Fibroblast of skin of abdomen (primary cell): ENCODE data around the gene KNL1.
"Not testable (repeated sequence)": the region's sequence is repeated elsewhere in the genome, so short reads cannot be mapped to it uniquely, and the experiment has no call there.

Experiments
- DNase-seq: peaks from one replicate; pipeline ENCODE4 v3.0.0-alpha.2; 2013

The KNL1 gene

DNA sequence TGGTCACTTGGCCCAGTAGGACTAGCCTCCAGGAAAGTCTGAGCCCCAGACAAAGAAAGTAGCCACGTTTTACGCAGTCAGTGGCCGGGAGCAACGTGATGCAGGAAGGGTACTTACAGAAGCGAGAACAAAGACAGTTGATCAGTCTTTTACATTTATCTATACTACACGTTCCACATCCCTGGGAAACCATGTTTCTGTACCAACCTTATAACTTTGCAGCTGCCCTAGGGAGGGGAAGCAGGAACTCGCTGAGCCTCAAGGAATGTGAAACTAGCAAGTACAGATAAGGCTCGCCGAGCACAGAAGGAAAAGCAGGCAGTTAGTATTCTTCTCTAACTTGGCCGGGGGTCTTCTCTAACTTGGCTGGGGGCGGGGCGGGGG, 3.4 kb upstream of the KNL1 start:
- DNase-seq = no peak

DNA sequence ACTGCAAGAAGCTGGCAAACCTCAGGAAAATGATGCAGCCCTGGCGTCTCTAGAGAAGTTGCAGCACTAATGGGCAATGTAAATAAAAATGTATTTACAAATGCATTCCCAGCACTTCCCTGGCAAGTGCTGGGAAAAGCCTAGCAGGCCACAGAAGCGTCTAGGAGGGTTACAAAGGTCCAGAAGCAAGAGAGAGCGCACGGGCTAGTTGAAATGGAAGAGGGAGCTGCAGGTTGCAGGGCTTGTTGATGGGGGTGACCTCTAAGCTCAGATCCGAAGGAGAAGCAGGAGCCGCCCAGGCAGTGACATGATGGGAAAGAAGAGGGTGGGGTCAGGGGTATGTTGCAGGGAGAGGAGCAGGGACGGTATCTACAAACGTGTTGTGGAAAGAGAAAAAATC, 2.7 kb upstream of the KNL1 start:
- no peak for DNase-seq

DNA sequence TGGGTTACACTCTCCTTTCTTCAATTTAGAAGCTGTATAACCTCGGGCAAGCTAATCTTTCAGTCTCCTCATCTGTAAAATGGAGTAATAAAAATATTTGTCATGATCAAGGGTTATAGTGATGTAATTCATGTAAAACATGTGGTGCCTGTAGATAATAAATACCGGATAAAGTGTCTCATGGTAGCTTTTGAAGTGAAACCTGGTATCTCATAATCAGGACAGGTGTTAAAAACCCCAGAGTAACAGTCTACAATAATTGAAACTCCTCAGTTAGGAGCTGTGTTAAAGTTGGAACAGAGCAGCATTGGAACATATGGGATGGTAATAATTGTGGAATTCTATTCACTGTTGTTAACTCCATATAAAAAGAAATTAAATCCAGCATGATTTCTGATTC, 884 bp upstream of the KNL1 start:
- no peak for DNase-seq

DNA sequence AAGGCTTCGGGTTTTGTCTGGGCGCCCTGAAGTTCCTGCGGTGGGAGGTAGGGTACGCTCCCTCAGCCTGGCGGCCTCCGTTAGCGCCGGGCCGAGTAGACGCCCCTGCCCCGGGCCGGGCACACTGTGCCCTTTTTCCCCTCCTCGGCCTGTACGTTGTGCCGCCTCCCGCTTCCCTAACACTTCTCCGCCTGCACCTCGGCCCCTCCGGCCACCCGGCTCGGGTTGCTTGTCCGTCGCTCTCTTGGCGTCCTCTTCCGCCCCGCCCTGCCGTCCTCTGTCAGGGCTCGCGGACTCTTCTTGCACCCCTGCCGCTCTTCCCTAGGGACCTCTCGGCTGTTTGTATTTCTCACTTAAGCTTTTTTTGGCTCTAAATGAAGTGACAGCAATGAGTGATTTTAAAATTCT, 384 bp downstream of the KNL1 start:
- no peak for DNase-seq

DNA sequence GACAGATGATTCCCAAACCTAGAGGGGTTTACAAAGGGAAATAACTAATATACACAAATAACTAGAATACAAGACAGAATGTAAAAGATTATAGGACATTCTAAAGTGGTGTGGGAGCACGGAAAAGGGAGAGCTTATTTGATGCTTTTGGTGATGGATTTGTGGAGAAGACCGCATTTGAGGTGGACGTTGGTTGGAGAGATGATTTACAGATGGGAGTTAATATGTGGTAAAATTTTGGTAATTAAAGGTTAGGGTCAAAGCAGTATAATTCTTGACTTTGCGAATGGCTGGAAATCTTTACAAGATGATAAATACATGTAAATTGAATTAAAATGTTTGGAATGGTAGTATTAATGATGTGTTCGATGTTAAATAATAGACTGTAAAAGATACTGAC, 1.2 kb downstream of the KNL1 start:
- no peak for DNase-seq

DNA sequence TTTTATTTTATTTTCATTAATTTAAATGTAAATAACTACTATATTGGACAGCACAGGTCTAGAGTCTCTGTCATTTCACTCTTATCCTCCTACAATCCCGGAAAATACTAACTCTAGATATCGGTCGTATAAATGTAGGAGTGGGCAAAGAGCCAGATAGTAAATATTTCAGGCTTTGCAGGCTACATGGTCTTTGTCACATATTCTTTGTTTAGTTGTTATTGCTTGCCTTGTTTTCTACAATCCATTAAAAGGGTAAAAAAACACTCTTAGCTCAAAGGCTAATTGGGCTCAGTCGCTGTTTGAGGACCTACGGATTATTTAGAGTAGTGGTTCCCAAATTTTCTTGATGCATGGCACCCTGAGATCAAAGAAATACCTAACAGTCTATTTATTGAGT, 1.7 kb downstream of the KNL1 start:
- DNase-seq = no peak

DNA sequence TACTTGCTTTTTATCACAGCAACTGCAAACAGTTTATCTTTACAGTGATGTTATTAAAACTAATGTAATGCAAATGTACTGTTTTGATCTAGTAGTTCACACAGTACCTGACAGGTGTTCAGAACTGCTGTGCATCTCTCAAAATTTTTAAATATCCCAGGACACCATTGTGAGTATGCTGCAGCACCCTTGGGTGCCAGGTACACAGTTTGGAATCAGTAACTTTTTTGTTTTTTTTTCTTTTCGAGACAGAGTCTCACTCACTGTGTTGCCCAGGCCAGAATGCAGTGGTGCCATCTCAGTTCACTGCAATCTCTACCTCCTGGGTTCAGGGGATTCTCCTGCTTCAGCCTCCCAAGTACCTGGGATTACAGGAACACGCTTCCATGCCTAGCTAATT, 3.0 kb downstream of the KNL1 start:
- DNase-seq = no peak

DNA sequence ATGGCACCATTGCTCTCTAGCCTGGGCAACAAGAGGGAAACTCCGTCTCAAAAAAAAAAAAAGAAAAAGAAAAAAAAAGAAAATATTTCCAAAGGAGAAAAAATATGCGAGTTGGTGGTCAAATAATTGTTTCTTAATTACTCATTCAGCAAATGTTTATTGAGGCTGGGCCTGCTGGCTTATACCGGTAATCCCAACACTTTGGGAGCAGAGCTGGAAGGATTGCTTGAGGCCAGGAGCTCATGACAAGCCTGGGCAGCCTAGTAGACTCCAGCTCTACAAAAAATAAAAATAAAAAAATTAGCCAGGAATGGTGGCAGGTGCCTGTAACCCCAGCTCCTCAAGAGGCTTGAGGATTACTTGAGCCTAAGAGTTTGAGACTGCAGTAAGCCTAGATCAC, 4.1 kb downstream of the KNL1 start:
- peak; percentile 21 for DNase-seq

DNA sequence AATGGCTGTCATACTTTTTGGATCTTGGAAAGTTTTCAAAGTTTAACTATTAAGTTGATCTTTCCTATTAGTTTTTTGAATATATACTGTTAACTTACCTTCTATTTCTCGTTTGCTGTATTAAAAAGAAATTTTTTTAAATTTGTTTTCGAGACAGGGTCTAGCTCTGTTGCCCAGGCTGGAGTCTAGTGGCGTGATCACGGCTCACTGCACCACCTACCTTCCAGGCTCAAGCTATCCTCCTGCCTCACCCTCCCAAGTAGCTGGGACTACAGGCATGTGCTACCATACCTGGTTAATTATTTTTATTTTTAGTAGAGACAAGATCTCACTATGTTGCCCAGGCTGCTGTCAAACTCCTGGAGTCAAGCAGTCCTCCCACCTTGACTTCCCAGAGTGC, 4.6 kb downstream of the KNL1 start:
- no peak for DNase-seq

DNA sequence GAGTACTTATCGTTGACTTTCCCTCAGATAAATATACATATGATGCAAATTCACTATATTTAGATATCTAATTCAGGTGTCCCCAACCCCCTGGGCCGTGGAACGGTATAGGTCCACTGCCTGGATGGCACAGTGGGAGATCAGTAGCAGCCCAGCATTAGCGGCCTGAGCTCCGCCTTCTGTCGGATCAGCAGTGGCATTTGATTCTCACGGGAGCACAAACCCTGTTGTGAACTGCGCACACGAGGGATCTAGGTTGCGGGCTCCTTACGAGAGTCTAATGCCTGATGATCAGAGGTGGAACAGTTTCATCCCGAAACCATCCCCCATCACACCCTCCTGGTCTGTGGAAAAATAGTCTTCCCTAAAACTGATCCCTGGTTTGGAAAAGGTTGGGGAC, 6.9 kb downstream of the KNL1 start:
- no peak for DNase-seq

DNA sequence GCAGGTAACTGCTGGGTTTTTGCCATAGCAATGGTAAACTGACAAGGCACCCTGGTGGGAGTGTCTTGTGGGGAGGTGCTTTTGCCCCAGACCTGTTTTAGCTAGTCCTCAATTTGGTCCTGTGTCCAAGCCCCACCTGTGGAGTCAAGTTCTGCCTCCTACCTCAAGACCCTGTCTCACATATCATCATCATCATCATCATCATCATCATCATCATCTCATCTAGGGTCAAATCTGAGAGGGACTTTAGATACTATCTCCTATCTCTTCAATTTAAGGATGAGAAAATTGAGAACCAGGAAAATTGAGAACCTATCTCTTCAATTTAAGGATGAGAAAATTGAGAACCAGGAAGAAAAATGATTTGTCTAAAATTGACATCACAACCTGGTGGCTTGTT, 9.9 kb downstream of the KNL1 start:
- no peak for DNase-seq

DNA sequence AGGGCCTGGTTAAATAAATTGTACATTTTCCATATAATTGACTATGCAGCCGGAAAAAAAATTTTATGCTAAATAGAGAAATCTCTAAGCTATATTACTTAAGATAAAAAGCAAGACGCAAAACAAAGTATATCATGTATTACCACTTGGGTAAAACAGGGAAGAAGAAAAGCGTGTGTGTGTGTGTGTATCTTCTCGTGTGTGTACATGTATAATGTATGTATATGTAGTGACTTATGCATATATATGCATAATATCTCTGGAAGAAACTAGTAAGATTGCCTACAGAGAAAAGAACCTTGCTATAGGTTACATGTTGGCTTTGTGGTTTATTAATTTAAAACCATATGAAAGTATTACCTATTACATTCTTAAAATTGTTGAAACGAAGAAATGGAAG, 19.0 kb downstream of the KNL1 start:
- no peak for DNase-seq

DNA sequence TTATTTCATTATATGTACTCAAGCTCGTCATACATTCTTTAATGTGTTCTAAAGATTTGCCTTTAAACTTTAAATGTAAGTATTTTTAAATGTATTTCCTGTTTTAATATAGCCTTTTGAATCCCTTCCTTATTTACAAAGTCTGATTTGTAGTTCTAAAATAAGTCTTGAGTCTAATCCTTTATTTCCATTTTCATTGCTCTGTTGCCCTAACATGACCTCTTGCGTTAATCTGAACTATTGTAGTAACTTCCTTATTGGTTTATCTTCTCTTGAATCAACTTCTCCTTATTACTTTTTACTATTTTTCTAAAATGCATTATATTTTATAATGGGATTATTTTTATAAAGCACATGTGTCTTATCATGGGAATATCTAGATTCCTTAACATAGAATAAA, 24.0 kb downstream of the KNL1 start:
- DNase-seq = no peak

DNA sequence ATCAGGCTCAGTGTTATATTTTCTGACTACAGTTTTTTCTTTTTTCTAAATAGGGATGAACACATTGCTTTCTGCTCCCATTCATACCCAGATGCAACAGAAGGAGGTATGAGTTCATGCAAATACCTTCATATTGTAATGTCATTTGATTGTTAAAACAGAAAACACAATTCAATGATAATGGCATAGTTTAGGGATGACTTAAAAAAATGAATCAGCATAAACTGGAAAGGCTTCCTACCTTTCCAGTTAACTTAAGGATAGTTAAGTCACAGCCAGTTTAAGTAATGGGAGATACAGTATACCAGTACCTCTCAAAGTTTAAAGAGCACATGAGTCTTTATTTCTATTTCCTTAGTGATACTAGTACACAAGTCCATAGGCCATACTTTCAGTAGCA, 24.9 kb downstream of the KNL1 start:
- no peak for DNase-seq

DNA sequence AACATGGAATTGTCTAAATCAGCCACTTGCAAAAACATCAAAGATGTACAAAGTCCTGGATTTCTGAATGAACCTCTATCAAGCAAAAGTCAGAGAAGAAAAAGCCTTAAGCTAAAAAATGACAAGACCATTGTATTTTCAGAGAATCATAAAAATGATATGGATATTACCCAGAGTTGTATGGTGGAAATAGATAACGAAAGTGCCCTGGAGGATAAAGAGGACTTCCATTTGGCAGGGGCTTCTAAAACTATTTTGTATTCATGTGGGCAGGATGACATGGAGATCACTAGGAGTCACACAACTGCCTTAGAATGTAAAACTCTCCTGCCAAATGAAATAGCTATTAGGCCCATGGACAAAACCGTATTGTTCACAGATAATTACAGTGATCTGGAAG, 29.3 kb downstream of the KNL1 start:
- no peak for DNase-seq

DNA sequence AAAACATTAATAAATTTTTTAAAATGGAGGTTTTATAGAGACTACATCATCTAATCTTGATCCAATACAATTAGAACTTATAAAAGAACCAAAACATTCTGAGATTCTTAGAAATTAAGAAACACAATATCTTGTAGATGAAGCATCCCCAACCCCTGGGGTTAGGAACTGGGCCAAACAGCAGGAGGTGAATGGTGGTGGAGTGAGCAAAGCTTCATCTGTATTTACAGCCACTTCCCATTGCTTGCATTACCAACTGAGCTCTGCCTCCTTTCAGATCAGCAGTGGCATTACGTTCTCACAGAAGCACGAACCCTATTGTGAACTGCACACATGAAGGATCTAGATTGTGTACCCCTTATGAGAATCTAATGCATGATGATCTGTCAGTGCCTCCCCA, 36.3 kb downstream of the KNL1 start:
- DNase-seq = no peak

DNA sequence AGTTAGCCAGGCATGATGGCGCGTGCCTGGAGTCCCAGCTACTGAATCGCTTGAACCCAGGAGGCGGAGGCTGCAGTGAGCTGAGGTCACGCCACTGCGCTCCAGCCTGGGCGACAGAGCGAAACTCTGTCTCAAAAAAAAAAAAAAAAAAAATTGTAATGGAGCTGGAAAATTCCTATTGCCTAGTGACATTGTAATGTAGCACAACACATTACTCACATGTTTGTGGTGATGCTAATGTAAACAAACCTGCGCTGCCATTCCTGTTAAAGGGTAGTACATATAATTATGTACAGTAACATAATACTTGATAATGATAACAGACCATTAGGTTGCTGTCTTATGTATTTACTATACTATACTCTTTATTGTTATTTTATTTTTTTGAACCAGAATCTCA, 39.1 kb downstream of the KNL1 start:
- DNase-seq = peak; percentile 3

DNA sequence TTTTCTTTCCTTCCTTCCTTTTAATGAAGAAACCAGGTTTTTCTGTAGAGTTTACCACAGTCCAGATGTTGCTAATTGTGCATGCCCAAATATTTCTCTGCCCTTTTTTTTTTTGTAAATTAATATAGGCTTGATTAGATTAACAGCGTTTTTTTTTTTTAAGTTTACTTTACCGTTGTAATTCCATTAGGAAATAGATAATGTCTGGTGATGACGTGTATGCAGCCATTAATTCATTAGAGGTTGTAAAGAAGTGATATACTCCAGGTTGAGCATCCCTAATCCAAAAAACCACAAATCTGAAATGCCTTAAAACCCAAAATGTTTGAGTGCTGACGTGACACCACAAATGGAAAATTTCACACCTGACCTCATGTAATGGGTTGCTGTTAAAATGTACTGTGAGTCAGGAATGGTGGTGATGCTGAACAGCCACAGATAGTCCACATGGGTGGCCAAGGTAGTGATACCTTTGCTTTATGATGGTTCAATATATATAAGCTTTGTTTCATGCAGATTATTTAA, 43.2 kb downstream of the KNL1 start:
- peak; percentile 11 for DNase-seq

DNA sequence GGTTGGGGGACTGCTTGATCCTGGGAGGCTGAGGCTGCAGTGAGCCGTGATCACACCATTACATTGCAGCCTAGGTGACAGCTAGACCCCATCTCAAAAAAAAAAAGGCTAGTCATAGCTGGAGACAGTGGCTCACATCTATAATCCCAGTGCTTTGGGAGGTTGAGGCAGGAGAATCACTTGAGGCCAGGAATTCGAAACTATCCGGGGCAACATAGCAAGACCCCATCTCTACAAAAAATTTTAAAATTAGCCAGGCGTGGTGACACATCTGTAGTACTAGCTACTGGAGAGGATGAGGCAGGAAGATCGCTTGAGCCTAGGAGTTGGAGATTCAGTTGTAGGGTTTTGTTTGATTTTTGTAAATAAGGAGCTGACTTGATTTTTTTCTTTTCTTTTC, 45.6 kb downstream of the KNL1 start:
- DNase-seq = no peak

DNA sequence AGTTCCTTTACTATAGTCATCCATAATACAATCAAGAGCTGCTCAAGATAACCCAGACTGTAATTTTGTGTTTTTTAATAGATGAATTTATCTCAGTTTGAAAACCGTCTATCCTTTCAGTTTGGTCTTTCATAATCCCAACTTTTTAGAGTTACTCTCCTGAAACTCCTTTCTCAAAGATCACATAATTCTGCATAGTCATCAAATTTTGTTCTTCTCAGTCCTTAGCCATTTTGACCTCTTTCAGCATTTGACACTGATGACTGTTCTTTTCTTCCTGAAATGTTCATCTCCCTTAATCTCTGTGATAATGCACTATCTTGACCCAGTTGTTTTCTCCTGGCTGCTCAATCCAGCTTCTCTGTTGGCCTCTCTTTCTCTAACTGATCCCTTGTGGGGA, 53.5 kb downstream of the KNL1 start:
- no peak for DNase-seq

DNA sequence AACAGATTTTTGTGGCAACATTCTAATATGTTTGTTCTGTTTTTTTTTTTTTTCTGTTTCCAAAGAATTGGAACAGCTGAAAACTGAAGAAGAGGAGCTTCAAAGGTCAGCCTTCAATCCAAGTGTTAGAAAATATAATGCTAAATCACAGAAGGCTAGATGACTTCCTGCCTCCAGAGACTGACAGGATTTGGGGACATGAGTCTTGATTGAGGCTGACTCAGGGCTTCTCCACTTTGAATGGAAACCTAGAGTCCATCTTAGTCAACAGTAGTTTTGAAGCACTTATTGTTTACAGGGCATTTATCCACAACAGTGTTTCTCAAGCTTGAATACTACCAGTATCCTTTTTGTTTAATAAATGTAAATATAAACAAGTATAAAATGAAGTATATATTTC, 56.4 kb downstream of the KNL1 start:
- no peak for DNase-seq

DNA sequence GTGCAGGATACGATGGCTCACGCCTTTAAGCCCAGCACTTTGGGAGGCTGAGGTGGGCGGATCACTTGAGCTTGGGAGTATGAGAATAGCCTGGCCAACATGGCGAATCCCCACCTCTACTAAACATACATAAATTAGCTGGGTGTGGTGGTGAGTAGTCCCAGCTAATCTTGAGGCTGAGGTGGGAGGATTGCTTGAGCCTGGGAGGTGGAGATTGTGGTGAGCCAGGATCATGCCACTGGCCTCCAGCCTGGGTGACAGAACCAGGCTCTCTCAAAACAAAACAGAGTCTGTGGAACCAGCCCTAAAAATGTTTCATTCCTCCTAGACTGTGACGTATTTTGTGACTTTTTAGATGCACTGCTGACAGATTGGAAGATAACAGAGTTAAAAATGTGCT, 66.6 kb downstream of the KNL1 start:
- no peak for DNase-seq

DNA sequence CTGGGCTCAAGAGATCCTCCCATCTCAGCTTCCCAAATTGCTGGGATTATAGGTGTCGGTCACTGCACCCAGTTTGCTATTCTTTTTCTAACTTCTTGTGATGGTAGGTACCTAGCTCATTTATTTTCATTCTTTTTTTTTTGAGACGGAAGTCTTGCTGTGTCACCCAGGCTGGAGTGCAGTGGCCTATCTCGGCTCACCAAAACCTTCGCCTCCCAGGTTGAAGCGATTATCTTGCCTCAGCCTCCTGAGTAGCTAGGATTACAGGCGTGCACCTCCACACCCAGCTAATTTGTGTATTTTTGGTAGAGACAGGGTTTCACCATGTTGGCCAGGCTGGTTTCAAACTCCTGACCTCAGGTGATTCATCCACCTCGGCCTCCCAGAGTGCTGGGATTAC, 70.9 kb downstream of the KNL1 start:
- DNase-seq = no peak

DNA sequence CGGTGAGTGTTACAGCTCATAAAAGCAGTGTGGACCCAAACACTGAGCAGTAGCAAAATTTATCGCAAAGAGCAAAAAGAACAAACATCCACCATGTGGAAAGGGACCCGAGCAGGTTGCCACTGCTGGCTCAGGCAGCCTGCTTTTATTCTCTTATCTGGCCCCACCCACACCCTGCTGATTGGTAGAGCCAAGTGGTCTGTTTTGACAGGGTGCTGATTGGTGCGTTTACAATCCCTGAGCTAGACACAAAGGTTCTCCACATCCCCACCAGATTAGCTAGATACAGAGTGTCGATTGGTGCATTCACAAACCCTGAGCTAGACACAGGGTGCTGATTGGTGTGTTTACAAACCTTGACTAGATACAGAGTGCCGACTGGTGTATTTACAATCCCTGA, 82.2 kb downstream of the KNL1 start:
- DNase-seq = not testable (repeated sequence)

DNA sequence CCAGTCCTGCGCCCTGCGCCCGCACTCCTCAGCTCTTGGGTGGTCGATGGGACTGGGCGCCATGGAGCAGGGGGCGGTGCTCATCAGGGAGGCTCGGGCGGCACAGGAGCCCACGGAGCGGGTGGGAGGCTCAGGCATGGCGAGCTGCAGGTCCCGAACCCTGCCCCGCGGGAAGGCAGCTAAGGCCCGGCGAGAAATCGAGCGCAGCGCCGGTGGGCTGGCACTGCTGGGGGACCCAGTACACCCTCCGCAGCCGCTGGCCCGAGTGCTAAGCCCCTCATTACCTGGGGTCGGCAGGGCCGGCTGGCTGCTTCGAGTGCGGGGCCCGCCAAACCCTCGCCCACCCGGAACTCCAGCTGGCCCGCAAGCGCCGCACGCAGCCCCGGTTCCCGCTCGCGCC, 82.9 kb downstream of the KNL1 start:
- DNase-seq = not testable (repeated sequence)

DNA sequence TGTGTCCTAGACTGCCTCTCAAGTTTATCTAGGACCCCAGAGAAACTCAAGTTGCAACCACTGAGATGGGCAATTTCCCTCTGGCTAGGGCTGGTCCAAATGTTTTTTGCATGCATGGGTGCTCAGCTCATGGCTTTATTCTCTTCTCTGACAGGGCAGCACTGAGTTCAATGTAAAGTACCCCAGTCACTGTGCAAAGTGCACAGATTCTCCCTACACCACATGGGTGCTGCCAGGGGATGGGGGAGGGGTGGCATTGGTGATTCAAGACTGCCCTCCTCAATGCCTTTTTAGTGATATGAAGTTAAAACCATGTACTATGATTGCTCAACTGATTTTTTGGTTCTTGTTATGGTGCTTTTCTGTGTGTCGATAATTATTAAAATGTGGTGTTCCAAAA, 86.1 kb downstream of the KNL1 start:
- DNase-seq = no peak
